Gastrocnemius medialis (tissue), 4 donors: ENCODE results near the gene PPOX.
A peak's percentile ranks its signal among the peaks of the same experiment; 100 is the strongest.

ENCODE experiments used
- CTCF ChIP-seq, 5 experiments: fragments of 450-650 bp in 3 of 5; fragments of 200-600 bp in 2 of 5; sonication (generic) in 2 of 5; IDR thresholded peaks in 4 of 5; conservative IDR thresholded peaks in 1 of 5; 1 replicate in 4 of 5; 2 replicates in 1 of 5; pipeline ENCODE4 v1.5.1; 2016 to 2019; ENCODE audit warnings: antibody characterized with exemption in 5 of 5, mild to moderate bottlenecking in 3 of 5, moderate library complexity in 3 of 5
- POLR2A ChIP-seq, 2 donors: fragments of 450-650 bp; IDR thresholded peaks; one replicate each; pipeline ENCODE4 v1.6.1; 2017; ENCODE audit warnings: antibody characterized with exemption in 2 of 2, mild to moderate bottlenecking in 2 of 2, moderate library complexity in 2 of 2

GRCh38 chr1:161159087-161159912 is 6.9 kb upstream of the PPOX start, which contains the start of gene USP21:
- TF ChIP-seq CTCF (IDR thresholded peaks at IDR 0.05 in 4 of 5, conservative IDR thresholded peaks at IDR 0.05 in 1 of 5) (peak in 2 of 5 experiments; percentile 10 to 32), POLR2A (IDR thresholded peaks at IDR 0.05) (peak; percentile 47 to 54)
